SH-SY5Y (cell line): Measurements from ENCODE around the gene CORO2B.

ENCODE experiments used
- GATA2 ChIP-seq: IDR thresholded peaks from 2 replicates; pipeline ENCODE4 v1.6.1; 2011; ENCODE audit warnings: mild to moderate bottlenecking, low read depth, low read length
- GATA3 ChIP-seq: IDR thresholded peaks from 2 replicates; pipeline ENCODE4 v1.6.1; 2011; ENCODE audit warnings: low read depth, mild to moderate bottlenecking, low read length, moderate library complexity

- no peak for TF ChIP-seq GATA2
- TF ChIP-seq GATA3: no peak
Measured at GRCh38 chr15:68572309-68572708, 6.5 kb upstream of the CORO2B start.
